ENCODE measurements around the gene CPED1.

Gene CPED1

GRCh38 chr7:121042195-121042594, 53.7 kb downstream of the CPED1 start:
- Histone ChIP-seq H3K27me3 (ENCODE audit: insufficient read depth, low read length) (no peaks in the 10 kb centered on the region), H3K36me3 (ENCODE audit: insufficient read depth, low read length) (peaks cover 4% of the 10 kb centered on the region; the same call in 1 of the 2 replicates), H3K4me1 (ENCODE audit: control insufficient read depth, insufficient read depth, low read length, unreplicated experiment) (peaks cover 13% of the 10 kb centered on the region), H2AFZ (ENCODE audit: low read length, unreplicated experiment) (no peak overlapping the region), H3K79me2 (ENCODE audit: control insufficient read depth, insufficient read depth, low read length, unreplicated experiment) (peaks cover 4% of the 10 kb centered on the region), H3K4me3 (ENCODE audit: low read depth, low read length) (no peak overlapping the region), H3K27ac (ENCODE audit: low read depth, low read length) (no peak overlapping the region)

GRCh38 chr7:121042899-121043298, 54.4 kb downstream of the CPED1 start:
- H3K4me1 ChIP-seq (ENCODE audit: control insufficient read depth, insufficient read depth, low read length, unreplicated experiment), result peaks cover 13% of the 10 kb centered on the region
- H3K79me2 ChIP-seq (ENCODE audit: control insufficient read depth, insufficient read depth, low read length, unreplicated experiment), result peaks cover 4% of the 10 kb centered on the region
- no peak overlapping the region for H3K4me3 ChIP-seq (ENCODE audit: low read depth, low read length)
- peaks cover 4% of the 10 kb centered on the region; the same call in 1 of the 2 replicates for H3K36me3 ChIP-seq (ENCODE audit: insufficient read depth, low read length)
- no peak overlapping the region for H2AFZ ChIP-seq (ENCODE audit: low read length, unreplicated experiment)
- H3K27me3 ChIP-seq (ENCODE audit: insufficient read depth, low read length), result no peaks in the 10 kb centered on the region
- no peak overlapping the region for H3K27ac ChIP-seq (ENCODE audit: low read depth, low read length)

GRCh38 chr7:121043314-121044234, 55.1 kb downstream of the CPED1 start:
- peaks cover 4% of the 10 kb centered on the region for H3K79me2 ChIP-seq (ENCODE audit: control insufficient read depth, insufficient read depth, low read length, unreplicated experiment)
- H3K36me3 ChIP-seq (ENCODE audit: insufficient read depth, low read length), result peaks cover 4% of the 10 kb centered on the region; the same call in 1 of the 2 replicates
- H3K27me3 ChIP-seq (ENCODE audit: insufficient read depth, low read length), result no peaks in the 10 kb centered on the region
- H2AFZ ChIP-seq (ENCODE audit: low read length, unreplicated experiment), result no peak overlapping the region
- no peak overlapping the region for H3K4me3 ChIP-seq (ENCODE audit: low read depth, low read length)
- peaks cover 13% of the 10 kb centered on the region for H3K4me1 ChIP-seq (ENCODE audit: control insufficient read depth, insufficient read depth, low read length, unreplicated experiment)
- H3K27ac ChIP-seq (ENCODE audit: low read depth, low read length), result no peak overlapping the region

- peaks cover 4% of the 10 kb centered on the region; the same call in 1 of the 2 replicates for H3K36me3 ChIP-seq (ENCODE audit: insufficient read depth, low read length)
These were observed 56.6 kb downstream of the CPED1 start for GRCh38 chr7:121045090-121045489.

GRCh38 chr7:121046009-121046408, 57.5 kb downstream of the CPED1 start:
- no peaks in the 10 kb centered on the region for H3K79me2 ChIP-seq (ENCODE audit: control insufficient read depth, insufficient read depth, low read length, unreplicated experiment)
- H3K36me3 ChIP-seq (ENCODE audit: insufficient read depth, low read length), result peaks cover 4% of the 10 kb centered on the region; the same call in 1 of the 2 replicates
- no peak overlapping the region for H3K27ac ChIP-seq (ENCODE audit: low read depth, low read length)

More at GRCh38 chr7:121045090-121045489, 56.6 kb downstream of the CPED1 start:
- no peaks in the 10 kb centered on the region for H3K79me2 ChIP-seq (ENCODE audit: control insufficient read depth, insufficient read depth, low read length, unreplicated experiment)
- H3K27me3 ChIP-seq (ENCODE audit: insufficient read depth, low read length), result no peaks in the 10 kb centered on the region
- no peak overlapping the region for H3K4me3 ChIP-seq (ENCODE audit: low read depth, low read length)
- peaks cover 24% of the 10 kb centered on the region for H3K4me1 ChIP-seq (ENCODE audit: control insufficient read depth, insufficient read depth, low read length, unreplicated experiment)
- no peak overlapping the region for H2AFZ ChIP-seq (ENCODE audit: low read length, unreplicated experiment)
- H3K27ac ChIP-seq (ENCODE audit: low read depth, low read length), result no peak overlapping the region

GRCh38 chr7:121046893-121047468, 58.5 kb downstream of the CPED1 start:
- Histone ChIP-seq H3K4me1 (ENCODE audit: control insufficient read depth, insufficient read depth, low read length, unreplicated experiment) (peaks cover 20% of the 10 kb centered on the region), H3K27me3 (ENCODE audit: insufficient read depth, low read length) (no peaks in the 10 kb centered on the region), H2AFZ (ENCODE audit: low read length, unreplicated experiment) (no peak overlapping the region), H3K27ac (ENCODE audit: low read depth, low read length) (no peak overlapping the region), H3K79me2 (ENCODE audit: control insufficient read depth, insufficient read depth, low read length, unreplicated experiment) (no peaks in the 10 kb centered on the region), H3K4me3 (ENCODE audit: low read depth, low read length) (no peak overlapping the region), H3K36me3 (ENCODE audit: insufficient read depth, low read length) (peaks cover 4% of the 10 kb centered on the region; the same call in 1 of the 2 replicates)

More at GRCh38 chr7:121046009-121046408, 57.5 kb downstream of the CPED1 start:
- Histone ChIP-seq H3K4me1 (ENCODE audit: control insufficient read depth, insufficient read depth, low read length, unreplicated experiment) (peaks cover 26% of the 10 kb centered on the region), H3K27me3 (ENCODE audit: insufficient read depth, low read length) (no peaks in the 10 kb centered on the region), H3K4me3 (ENCODE audit: low read depth, low read length) (no peak overlapping the region), H2AFZ (ENCODE audit: low read length, unreplicated experiment) (no peak overlapping the region)

GRCh38 chr7:121048195-121048594, 59.7 kb downstream of the CPED1 start:
- no peak overlapping the region for H3K27ac ChIP-seq (ENCODE audit: low read depth, low read length)
- no peaks in the 10 kb centered on the region for H3K27me3 ChIP-seq (ENCODE audit: insufficient read depth, low read length)
- no peak overlapping the region for H2AFZ ChIP-seq (ENCODE audit: low read length, unreplicated experiment)
- H3K4me3 ChIP-seq (ENCODE audit: low read depth, low read length), result no peak overlapping the region
- no peaks in the 10 kb centered on the region for H3K79me2 ChIP-seq (ENCODE audit: control insufficient read depth, insufficient read depth, low read length, unreplicated experiment)
- peaks cover 8% of the 10 kb centered on the region; the same call in 1 of the 2 replicates for H3K36me3 ChIP-seq (ENCODE audit: insufficient read depth, low read length)
- peaks cover 20% of the 10 kb centered on the region for H3K4me1 ChIP-seq (ENCODE audit: control insufficient read depth, insufficient read depth, low read length, unreplicated experiment)

- H3K27me3 ChIP-seq (ENCODE audit: insufficient read depth, low read length), result no peaks in the 10 kb centered on the region
- H2AFZ ChIP-seq (ENCODE audit: low read length, unreplicated experiment), result no peak overlapping the region
- H3K79me2 ChIP-seq (ENCODE audit: control insufficient read depth, insufficient read depth, low read length, unreplicated experiment), result no peaks in the 10 kb centered on the region
- H3K4me3 ChIP-seq (ENCODE audit: low read depth, low read length), result no peak overlapping the region
- no peak overlapping the region for H3K27ac ChIP-seq (ENCODE audit: low read depth, low read length)
- H3K4me1 ChIP-seq (ENCODE audit: control insufficient read depth, insufficient read depth, low read length, unreplicated experiment), result peaks cover 20% of the 10 kb centered on the region
- H3K36me3 ChIP-seq (ENCODE audit: insufficient read depth, low read length), result peaks cover 8% of the 10 kb centered on the region; the same call in 1 of the 2 replicates
These were observed 60.7 kb downstream of the CPED1 start for GRCh38 chr7:121049028-121049791.

GRCh38 chr7:121049897-121050296, 61.4 kb downstream of the CPED1 start:
- H3K36me3 ChIP-seq (ENCODE audit: insufficient read depth, low read length), result peaks cover 8% of the 10 kb centered on the region; the same call in 1 of the 2 replicates
- no peaks in the 10 kb centered on the region for H3K79me2 ChIP-seq (ENCODE audit: control insufficient read depth, insufficient read depth, low read length, unreplicated experiment)
- H3K27ac ChIP-seq (ENCODE audit: low read depth, low read length), result no peak overlapping the region
- no peak overlapping the region for H2AFZ ChIP-seq (ENCODE audit: low read length, unreplicated experiment)
- peaks cover 19% of the 10 kb centered on the region for H3K4me1 ChIP-seq (ENCODE audit: control insufficient read depth, insufficient read depth, low read length, unreplicated experiment)
- H3K27me3 ChIP-seq (ENCODE audit: insufficient read depth, low read length), result no peaks in the 10 kb centered on the region
- no peak overlapping the region for H3K4me3 ChIP-seq (ENCODE audit: low read depth, low read length)

GRCh38 chr7:121053219-121053618, 64.7 kb downstream of the CPED1 start:
- peaks cover 20% of the 10 kb centered on the region for H3K4me1 ChIP-seq (ENCODE audit: control insufficient read depth, insufficient read depth, low read length, unreplicated experiment)
- no peak overlapping the region for H3K27ac ChIP-seq (ENCODE audit: low read depth, low read length)
- H3K4me3 ChIP-seq (ENCODE audit: low read depth, low read length), result no peak overlapping the region
- H3K79me2 ChIP-seq (ENCODE audit: control insufficient read depth, insufficient read depth, low read length, unreplicated experiment), result no peaks in the 10 kb centered on the region
- no peaks in the 10 kb centered on the region for H3K27me3 ChIP-seq (ENCODE audit: insufficient read depth, low read length)
- H2AFZ ChIP-seq (ENCODE audit: low read length, unreplicated experiment), result no peak overlapping the region
- 0 out of 2 replicates have a peak, but pooled peaks cover 5% of the 10 kb centered on the region for H3K36me3 ChIP-seq (ENCODE audit: insufficient read depth, low read length)

Data from ACC112 (cell line).